ENCODE measurements around the gene MS4A13. TPM values are rescaled to one million over a fixed set of nuclear protein-coding genes. Genes with fewer than 3 reads are reported as not detected.

The MS4A13 gene
- total and polyA plus RNA-seq, 2 of the 8 experiments (the other 6 are each of a cell fraction or from before 2014, with no cell fraction given) = not detected

DNA sequence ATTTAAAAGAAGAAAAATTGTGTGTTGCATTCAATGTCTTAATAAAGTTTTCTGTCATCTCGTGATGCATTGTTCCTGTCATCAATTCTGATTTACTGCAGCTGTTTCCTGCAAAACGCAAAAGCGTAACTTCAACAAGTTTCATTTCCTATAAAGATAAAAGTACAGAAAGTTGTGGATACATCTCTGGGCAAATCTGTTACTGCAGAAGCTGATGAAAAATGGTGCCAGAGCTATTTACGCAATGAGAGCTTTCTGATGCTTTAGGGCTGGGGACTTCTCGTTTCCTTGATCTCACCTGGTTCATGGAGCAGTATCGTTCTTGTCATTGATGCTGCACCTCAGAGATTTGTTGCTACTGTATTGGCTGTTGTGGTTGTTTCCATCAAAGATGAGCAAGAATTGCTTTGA, 38.2 kb upstream of the MS4A13 start:
- Histone ChIP-seq H3K56ac (replicated peaks; ENCODE audit: insufficient read length, low read depth, low read length) (no peak overlapping the region), H3K9ac (replicated peaks in 1 of 4; ENCODE audit: extremely low read depth in 1 of 4, low read depth in 3 of 4, low read length in 3 of 4) (no peak overlapping the region), H2BK12ac (ENCODE audit: low read depth, low read length) (no peak overlapping the region), H2BK120ac (replicated peaks; ENCODE audit: low read depth, low read length) (no peak overlapping the region), H2BK5ac (ENCODE audit: low read depth, low read length) (no peak overlapping the region), H3K36me3 (ENCODE audit: control insufficient read depth in 2 of 4, insufficient read depth in 4 of 4, low read length in 3 of 4) (no peaks in the 10 kb centered on the region), H3K4me1 (replicated peaks in 1 of 4; ENCODE audit: control insufficient read depth in 3 of 4, insufficient read depth in 4 of 4, low read length in 3 of 4) (no peaks in the 10 kb centered on the region), H4K8ac (ENCODE audit: extremely low read depth, insufficient read depth, low read length) (no peak overlapping the region), H3K14ac (ENCODE audit: insufficient read length) (no peak overlapping the region), H2AFZ (ENCODE audit: low read length) (no peak overlapping the region), H4K20me1 (replicated peaks in 1 of 2; ENCODE audit: control insufficient read depth in 1 of 2, insufficient read depth in 2 of 2, low read length in 2 of 2) (no peaks in the 10 kb centered on the region), H3K27me3 (replicated peaks in 1 of 4; ENCODE audit: control insufficient read depth in 3 of 4, extremely low read depth in 1 of 4, insufficient read depth in 3 of 4, low read length in 3 of 4) (no peaks in the 10 kb centered on the region), H3K4ac (replicated peaks; ENCODE audit: insufficient read length, low read depth, low read length) (no peak overlapping the region), H3K79me2 (ENCODE audit: control insufficient read depth in 1 of 2, insufficient read depth in 2 of 2, low read length in 2 of 2) (no peaks in the 10 kb centered on the region), H4K5ac (ENCODE audit: insufficient read length, low read depth, low read length) (no peak overlapping the region), H3K23ac (ENCODE audit: insufficient read length) (no peak overlapping the region), H2AK5ac (ENCODE audit: low read depth, low read length) (no peak overlapping the region), H3K18ac (ENCODE audit: extremely low read depth, low read length) (no peak overlapping the region), H2BK20ac (ENCODE audit: low read length) (no peak overlapping the region), H2BK15ac (ENCODE audit: low read length) (no peak overlapping the region), H3K4me3 (ENCODE audit: extremely low read depth in 1 of 4, insufficient read depth in 2 of 4, low read depth in 3 of 4, low read length in 4 of 4) (no peak overlapping the region), H3K27ac (ENCODE audit: low read depth, low read length) (no peak overlapping the region), H4K91ac (replicated peaks; ENCODE audit: insufficient read length, low read length) (no peak overlapping the region), H3K23me2 (ENCODE audit: low read depth, low read length) (no peaks in the 10 kb centered on the region), H3K79me1 (ENCODE audit: low read depth, low read length) (no peaks in the 10 kb centered on the region), H3K9me3 (ENCODE audit: insufficient read depth in 2 of 2, low read depth in 1 of 2, low read length in 1 of 2) (no peaks in the 10 kb centered on the region), H3K4me2 (ENCODE audit: insufficient read depth in 1 of 2, low read depth in 2 of 2, low read length in 2 of 2) (no peak overlapping the region)
- FAIRE-seq = no peak
- 94% methylated on average over 6 of the region's 6 CpGs; no CpG with 5 or more reads in 1 of the 2 experiments for WGBS, 2 experiments (ENCODE audit: extremely low coverage in 1 of 2, insufficient coverage in 1 of 2, insufficient read length in 1 of 2, insufficient replicate concordance in 2 of 2, low coverage in 1 of 2, low lambda C conversion rate in 2 of 2, missing lambda C conversion rate in 1 of 2)
- no peak for DNase-seq (ENCODE audit: low read depth in 1 of 2, low spot score in 2 of 2)
- CTCF ChIA-PET (ENCODE audit: partially characterized antibody) = interaction anchor here (0.6 to 1.7 kb wide), 3 partner anchors 74 to 114 kb away, joined by 3 to 4 read pairs (median 3); no protein-coding TSS in a partner anchor
- POLR2A ChIA-PET (ENCODE audit: partially characterized antibody) = no interaction called here
- no peak for TF ChIP-seq KDM4A (IDR thresholded peaks at IDR 0.05; ENCODE audit: low read depth, low read length, severe bottlenecking)
- TF ChIP-seq MAFK (IDR thresholded peaks at IDR 0.05; ENCODE audit: low read depth, low read length) = no peak
- no peak for TF ChIP-seq SAP30 (IDR thresholded peaks at IDR 0.05; ENCODE audit: insufficient read depth, insufficient replicate concordance, low read length)
- no peak for TF ChIP-seq CBX5 (IDR thresholded peaks at IDR 0.05; ENCODE audit: low read depth, low read length)
- no peak for TF ChIP-seq ZNF274 (IDR thresholded peaks at IDR 0.05; ENCODE audit: borderline replicate concordance, extremely low read depth, low read length)
- TF ChIP-seq EZH2 (IDR thresholded peaks at IDR 0.05; ENCODE audit: low read depth, low read length, severe bottlenecking) = no peak
- TF ChIP-seq HDAC2 (IDR thresholded peaks at IDR 0.05; ENCODE audit: borderline replicate concordance in 1 of 2, low read depth in 2 of 2, low read length in 2 of 2) = no peak

Measured in H1 (cell line).